ENCODE results near the gene CDC42BPG.

The CDC42BPG gene

DNA sequence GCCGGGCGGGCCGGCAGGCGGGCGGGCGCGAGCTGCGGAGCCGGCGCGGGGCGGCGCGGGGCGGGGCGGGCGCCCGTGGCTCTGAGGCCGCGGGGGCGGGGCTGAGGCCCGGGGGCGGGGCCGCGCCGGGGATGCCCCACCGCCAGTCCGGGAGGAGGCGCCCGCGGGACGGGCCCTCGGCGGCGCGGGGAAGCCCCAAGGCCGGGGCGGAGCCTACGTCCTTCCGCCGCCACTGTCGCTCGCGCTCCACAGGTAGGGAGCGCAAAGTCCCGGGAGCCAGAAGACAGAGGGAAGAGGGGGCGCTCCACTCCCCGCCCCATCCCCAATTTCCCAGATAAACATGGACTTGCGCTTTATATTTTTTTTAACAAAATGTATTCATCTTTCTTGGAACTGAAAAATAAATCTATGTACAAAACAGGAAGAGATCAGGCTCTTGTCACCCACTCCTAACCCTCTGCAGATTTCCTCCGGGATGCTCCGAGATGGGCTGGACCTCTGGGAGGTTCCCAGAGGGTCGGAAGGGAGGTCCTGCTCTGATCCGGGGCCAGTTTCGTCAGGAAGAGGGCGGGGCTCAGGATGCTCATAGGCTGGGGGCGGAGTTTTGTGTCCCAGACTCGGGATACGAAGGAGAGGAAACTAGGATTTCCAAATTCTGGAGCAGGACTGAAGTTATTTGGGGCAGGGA is 41.2 kb downstream of the CDC42BPG start, which contains the start of gene MAP4K2:
MAP4K2 (minus strand) TSS at position 57 of the 688 bp plus-strand sequence. CDS start 65 bp downstream, outside the sequence.
- no peaks in the 10 kb centered on the region for H3K27me3 ChIP-seq (ENCODE audit: insufficient read depth, low read length)
- peaks cover 61% of the 10 kb centered on the region; the same call in 1 of the 2 replicates for H3K36me3 ChIP-seq (ENCODE audit: insufficient read depth, low read length)
- no peaks in the 10 kb centered on the region for H3K9me3 ChIP-seq (ENCODE audit: low read length)
- H3K27ac ChIP-seq (ENCODE audit: low read depth, low read length, poor library complexity, severe bottlenecking), result peak within 1 kb of the TSS; percentile 93
- no peak within 1 kb of the TSS for H2AFZ ChIP-seq (ENCODE audit: low read length)
- peak within 1 kb of the TSS; percentile 97 for H3K4me2 ChIP-seq (ENCODE audit: low read length)
- H3K4me3 ChIP-seq (ENCODE audit: low read depth, low read length, poor library complexity, severe bottlenecking), result peak within 1 kb of the TSS; percentile 66
- H3F3A ChIP-seq (ENCODE audit: insufficient read depth, low read length), result no peaks in the 10 kb centered on the region
- H3K4me1 ChIP-seq (ENCODE audit: insufficient read depth, low read length, severe bottlenecking), result peaks cover 48% of the 10 kb centered on the region
- H3K79me2 ChIP-seq (ENCODE audit: insufficient read depth, low read length), result no peaks in the 10 kb centered on the region
- no peaks in the 10 kb centered on the region for H4K20me1 ChIP-seq (ENCODE audit: insufficient read depth, low read length)
- H3K9ac ChIP-seq (ENCODE audit: low read length), result peak within 1 kb of the TSS; percentile 84
- no peak for TF ChIP-seq EZH2 (IDR thresholded peaks at IDR 0.05; ENCODE audit: borderline replicate concordance, low read length)
- TF ChIP-seq, protein P1, sequence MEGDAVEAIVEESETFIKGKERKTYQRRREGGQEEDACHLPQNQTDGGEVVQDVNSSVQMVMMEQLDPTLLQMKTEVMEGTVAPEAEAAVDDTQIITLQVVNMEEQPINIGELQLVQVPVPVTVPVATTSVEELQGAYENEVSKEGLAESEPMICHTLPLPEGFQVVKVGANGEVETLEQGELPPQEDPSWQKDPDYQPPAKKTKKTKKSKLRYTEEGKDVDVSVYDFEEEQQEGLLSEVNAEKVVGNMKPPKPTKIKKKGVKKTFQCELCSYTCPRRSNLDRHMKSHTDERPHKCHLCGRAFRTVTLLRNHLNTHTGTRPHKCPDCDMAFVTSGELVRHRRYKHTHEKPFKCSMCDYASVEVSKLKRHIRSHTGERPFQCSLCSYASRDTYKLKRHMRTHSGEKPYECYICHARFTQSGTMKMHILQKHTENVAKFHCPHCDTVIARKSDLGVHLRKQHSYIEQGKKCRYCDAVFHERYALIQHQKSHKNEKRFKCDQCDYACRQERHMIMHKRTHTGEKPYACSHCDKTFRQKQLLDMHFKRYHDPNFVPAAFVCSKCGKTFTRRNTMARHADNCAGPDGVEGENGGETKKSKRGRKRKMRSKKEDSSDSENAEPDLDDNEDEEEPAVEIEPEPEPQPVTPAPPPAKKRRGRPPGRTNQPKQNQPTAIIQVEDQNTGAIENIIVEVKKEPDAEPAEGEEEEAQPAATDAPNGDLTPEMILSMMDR (IDR thresholded peaks at IDR 0.05; ENCODE audit: low read length), result no peak
- no peaks in the 10 kb centered on the region for H3K9me2 ChIP-seq (ENCODE audit: low read depth, low read length)

DNA sequence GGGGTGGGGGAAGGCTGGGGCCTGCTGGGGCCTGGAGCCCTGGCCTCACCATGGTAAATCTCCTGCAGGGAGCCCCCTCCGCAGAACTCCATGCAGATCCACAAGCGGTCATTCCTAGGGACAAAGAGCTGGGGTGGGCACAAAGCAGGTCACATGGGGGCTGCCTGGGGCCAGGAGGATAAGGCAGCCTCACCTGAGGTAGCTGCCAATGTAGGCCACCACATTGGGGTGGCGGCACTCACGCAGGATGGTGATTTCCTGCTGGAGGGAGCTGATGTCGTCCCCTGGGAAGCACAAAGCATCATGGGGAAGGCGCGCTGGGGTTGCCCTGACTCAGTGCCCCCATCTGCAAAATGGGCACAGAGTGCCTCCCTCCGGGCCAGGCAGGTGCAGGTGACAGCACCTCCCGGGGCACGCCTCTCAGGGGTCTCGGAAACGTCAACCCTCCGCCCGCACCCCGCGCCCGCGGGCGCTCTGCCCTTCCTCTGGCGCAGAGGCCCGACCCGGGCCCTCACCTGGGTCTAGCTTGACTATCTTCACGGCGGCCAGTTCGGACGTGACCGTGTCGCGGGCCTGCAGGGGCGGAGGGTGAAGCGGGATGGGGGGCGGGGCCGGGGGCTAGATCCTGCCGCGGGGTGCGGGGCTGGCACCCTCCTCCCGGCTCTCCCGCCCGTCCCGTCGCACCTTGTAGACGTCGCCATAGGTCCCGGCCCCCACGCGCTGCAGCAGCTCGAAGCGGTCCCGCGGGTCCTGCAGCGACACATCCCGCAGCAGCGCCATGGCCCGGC is 41.9 kb downstream of the CDC42BPG start:
- Histone ChIP-seq H3K9ac (ENCODE audit: low read length) (peak overlapping the region; percentile 84), H3K4me2 (ENCODE audit: low read length) (peak overlapping the region; percentile 97), H3K36me3 (ENCODE audit: insufficient read depth, low read length) (peaks cover 55% of the 10 kb centered on the region; the same call in 1 of the 2 replicates), H3K27ac (ENCODE audit: low read depth, low read length, poor library complexity, severe bottlenecking) (peak overlapping the region; percentile 93), H3K4me3 (ENCODE audit: low read depth, low read length, poor library complexity, severe bottlenecking) (peak overlapping the region; percentile 66), H3K9me2 (ENCODE audit: low read depth, low read length) (no peaks in the 10 kb centered on the region), H4K20me1 (ENCODE audit: insufficient read depth, low read length) (no peaks in the 10 kb centered on the region), H3K4me1 (ENCODE audit: insufficient read depth, low read length, severe bottlenecking) (peaks cover 48% of the 10 kb centered on the region), H3K9me3 (ENCODE audit: low read length) (no peaks in the 10 kb centered on the region), H3K27me3 (ENCODE audit: insufficient read depth, low read length) (no peaks in the 10 kb centered on the region), H3K79me2 (ENCODE audit: insufficient read depth, low read length) (no peaks in the 10 kb centered on the region), H2AFZ (ENCODE audit: low read length) (no peak overlapping the region), H3F3A (ENCODE audit: insufficient read depth, low read length) (no peaks in the 10 kb centered on the region)
- TF ChIP-seq EZH2 (IDR thresholded peaks at IDR 0.05; ENCODE audit: borderline replicate concordance, low read length), result no peak

DNA sequence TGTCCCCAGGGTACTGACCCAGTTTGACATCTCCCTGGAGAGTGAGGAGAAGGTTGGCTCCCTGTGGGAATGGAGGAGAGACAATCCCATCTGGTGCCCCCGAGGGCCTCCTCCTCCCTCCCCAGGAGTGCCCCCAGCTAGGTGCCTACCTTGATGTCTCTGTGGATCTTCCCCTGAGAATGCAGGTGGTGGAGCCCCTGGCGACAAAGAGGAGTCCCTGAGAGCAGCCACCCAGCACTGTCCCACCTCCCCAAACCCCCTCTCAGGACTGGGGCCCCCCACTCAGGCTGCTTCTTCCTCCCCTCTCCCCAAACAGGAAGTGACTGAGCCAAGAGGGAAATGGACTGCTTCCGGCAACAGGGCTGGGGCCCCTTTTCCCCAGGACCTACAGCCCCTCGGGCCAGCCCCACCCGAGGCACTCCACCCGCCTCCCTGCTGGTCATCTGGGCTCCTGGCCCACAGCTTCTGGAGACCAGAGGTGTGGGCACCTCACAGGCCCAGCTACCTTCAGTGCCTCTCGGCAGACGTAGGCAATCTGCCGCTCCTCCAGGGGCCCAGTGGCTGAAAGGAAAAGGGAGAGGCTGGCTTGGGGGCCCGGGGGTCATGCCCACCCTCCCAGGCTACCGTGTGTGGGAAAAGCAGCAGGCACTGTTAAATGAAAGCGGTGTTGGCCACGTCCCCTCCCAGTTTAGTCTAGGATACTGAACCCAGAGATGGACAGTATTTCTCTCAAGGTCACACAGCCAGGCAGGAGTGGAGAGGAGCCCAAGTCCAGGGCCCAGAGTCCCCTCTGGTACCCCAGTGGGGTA is 42.7 kb downstream of the CDC42BPG start:
- TF ChIP-seq, protein P1 (IDR thresholded peaks at IDR 0.05; ENCODE audit: low read length), result no peak
- TF ChIP-seq EZH2 (IDR thresholded peaks at IDR 0.05; ENCODE audit: borderline replicate concordance, low read length), result no peak
- Histone ChIP-seq H3K9ac (ENCODE audit: low read length) (peak overlapping the region; percentile 84), H3K9me2 (ENCODE audit: low read depth, low read length) (no peaks in the 10 kb centered on the region), H3K36me3 (ENCODE audit: insufficient read depth, low read length) (peaks cover 53% of the 10 kb centered on the region), H3K4me1 (ENCODE audit: insufficient read depth, low read length, severe bottlenecking) (peaks cover 48% of the 10 kb centered on the region), H3K27ac (ENCODE audit: low read depth, low read length, poor library complexity, severe bottlenecking) (peak overlapping the region; percentile 93), H3K79me2 (ENCODE audit: insufficient read depth, low read length) (no peaks in the 10 kb centered on the region), H3K9me3 (ENCODE audit: low read length) (no peaks in the 10 kb centered on the region), H3F3A (ENCODE audit: insufficient read depth, low read length) (no peaks in the 10 kb centered on the region), H2AFZ (ENCODE audit: low read length) (no peak overlapping the region), H4K20me1 (ENCODE audit: insufficient read depth, low read length) (no peaks in the 10 kb centered on the region), H3K4me2 (ENCODE audit: low read length) (peak overlapping the region; percentile 97), H3K27me3 (ENCODE audit: insufficient read depth, low read length) (no peaks in the 10 kb centered on the region), H3K4me3 (ENCODE audit: low read depth, low read length, poor library complexity, severe bottlenecking) (peak overlapping the region; percentile 66)
